A549 treated with CpdA at 1 μM for 4 hours (cell line): ENCODE results near the gene EEF1A1. TPM values are rescaled to one million over a fixed set of nuclear protein-coding genes. Genes with fewer than 3 reads are reported as not detected.

Experiments
- total RNA-seq: library from RNA; stranded (reverse); fragments of 200-300 nt; extraction: Qiagen RNA extraction; gene quantifications from 5 replicates; pipeline ENCODE4 v1.2.3, GENCODE V29; 2022; ENCODE audit warnings: low read depth

The EEF1A1 gene
- 7,345 to 9,062 TPM (median 7,697 TPM) in 5 replicates for total RNA-seq

GRCh38 chr6:73520688-73521350 is at the start of gene EEF1A1:
TSS of gene EEF1A1 (minus strand) at chr6:73521032. CDS start at chr6:73520026, 1,006 bp downstream.

Other genes with a start within 250 kb of the EEF1A1 start
- gene DPPA5, start 166.8 kb downstream of the EEF1A1 start, total RNA-seq = not detected in 5 replicates
- gene KHDC3L, start 158.4 kb downstream of the EEF1A1 start, total RNA-seq = not detected in 5 replicates
- gene OOEP, start 151.1 kb downstream of the EEF1A1 start, total RNA-seq = not detected in 5 replicates
- not detected in 5 replicates for gene DDX43, start 126.2 kb downstream of the EEF1A1 start, total RNA-seq
- 5.3 to 7.1 TPM (median 5.5 TPM) in 5 replicates for gene CGAS, start 68.7 kb downstream of the EEF1A1 start, total RNA-seq
- gene MTO1, start 59.3 kb downstream of the EEF1A1 start, total RNA-seq = 10.7 to 11.1 TPM (median 10.9 TPM) in 5 replicates
- gene SLC17A5, start 133.0 kb upstream of the EEF1A1 start, total RNA-seq = 8.7 to 11.3 TPM (median 9.2 TPM) in 5 replicates
- 21.3 to 37.3 TPM (median 29.2 TPM) in 5 replicates for gene CD109, start 175.2 kb upstream of the EEF1A1 start, total RNA-seq